K562 (cell line): ENCODE measurements around the gene EMX2. TPM values are rescaled to one million over a fixed set of nuclear protein-coding genes. Genes with fewer than 3 reads are reported as not detected.

Experiments
- ATAC-seq: fragments of 200-7000 bp; cut with Tn5 transposase; 3 replicates; pipeline ENCODE4 v1.9.1; 2020; ENCODE audit warnings: moderate library complexity
- BruUV-seq: library from RNA; stranded (reverse); fragments of 400-500 nt; replicated peaks from 2 replicates; lab custom pipeline; 2021; lab: Mats Ljungman, UMichigan
- CTCF ChIA-PET: fragments of 300-600 bp; formaldehyde crosslinking; extraction: SDS; loops from one replicate; lab custom pipeline; 2021; ENCODE audit warnings: low intra/inter-chr PET ratio; lab: Yijun Ruan, JAX
- POLR2A ChIA-PET: fragments of 300-600, 350-650 bp; sonication (Branson Sonifier 250); formaldehyde crosslinking; extraction: SDS; loops from one replicate; lab custom pipeline; 2021; ENCODE audit warnings: antibody characterized with exemption, inconsistent platforms; lab: Yijun Ruan, JAX
- DNase-seq, 4 experiments: peaks; one replicate each; pipeline versions ENCODE4 v3.0.0 to v3.0.0-alpha.2; 2011 to 2018; ENCODE audit warnings: low spot score in 3 of 4, mixed read lengths in 3 of 4; ENCODE audit errors: extremely low read depth in 1 of 4
- FAIRE-seq: peaks from 2 replicates; lab custom pipeline; 2011; peaks lifted over from hg19 to GRCh38; lab: Jason Lieb, UNC
- H2AFZ ChIP-seq: 2 replicates; pipeline ENCODE4 v1.6.0; 2011; ENCODE audit warnings: low read depth, low read length, control low read depth, inconsistent platforms
- H3K27ac ChIP-seq: fragments of 200-600 bp; 3 replicates; pipeline ENCODE4 v1.8.0; 2011; ENCODE audit warnings: low read depth, mild to moderate bottlenecking, control low read depth, inconsistent platforms, low read length, moderate library complexity, mixed read lengths; ENCODE audit errors: extremely low read depth
- H3K27me3 ChIP-seq, 2 experiments: fragments of 300-600 bp in 1 of 2; 2 replicates in 1 of 2; 3 replicates in 1 of 2; pipeline versions ENCODE4 v1.6.0 to v1.8.0; 2011; ENCODE audit warnings: inconsistent platforms in 2 of 2, low read length in 2 of 2, mild to moderate bottlenecking in 1 of 2, mixed read lengths in 1 of 2, moderate library complexity in 1 of 2; ENCODE audit not compliant: control insufficient read depth in 2 of 2, insufficient read depth in 2 of 2
- H3K36me3 ChIP-seq: fragments of 300-600 bp; 3 replicates; pipeline ENCODE4 v1.8.0; 2011; ENCODE audit warnings: mild to moderate bottlenecking, low read length, inconsistent platforms; ENCODE audit not compliant: control insufficient read depth, insufficient read depth
- H3K4me1 ChIP-seq, 2 experiments: fragments of 200-600 bp in 1 of 2; replicated peaks in 1 of 2; 2 replicates in 1 of 2; 3 replicates in 1 of 2; pipeline versions ENCODE4 v1.5.1 to v1.8.0; 2011; ENCODE audit warnings: inconsistent platforms in 2 of 2, low read length in 2 of 2, mild to moderate bottlenecking in 1 of 2, mixed read lengths in 1 of 2, moderate library complexity in 1 of 2; ENCODE audit not compliant: control insufficient read depth in 2 of 2, insufficient read depth in 2 of 2
- H3K4me2 ChIP-seq: 2 replicates; pipeline ENCODE4 v1.6.1; 2011; ENCODE audit warnings: low read length, control low read depth, inconsistent platforms, mixed read lengths; ENCODE audit not compliant: insufficient read depth
- H3K4me3 ChIP-seq: fragments of 200-600 bp; sonication (generic), shearing (Covaris generic); 2 replicates; pipeline ENCODE4 v1.5.1; 2016; ENCODE audit warnings: control low read depth, inconsistent platforms
- H3K79me2 ChIP-seq: fragments of 200-600 bp; 3 replicates; pipeline ENCODE4 v1.8.0; 2011; ENCODE audit warnings: low read length, inconsistent platforms; ENCODE audit not compliant: control insufficient read depth, insufficient read depth
- H3K9ac ChIP-seq, 2 experiments: 2 replicates each; pipeline versions ENCODE4 v1.6.0 to v1.6.1; 2011; ENCODE audit warnings: low read depth in 2 of 2, low read length in 2 of 2, control low read depth in 1 of 2, inconsistent platforms in 1 of 2, mild to moderate bottlenecking in 1 of 2, mixed read lengths in 1 of 2; ENCODE audit not compliant: insufficient read depth in 1 of 2
- H3K9me1 ChIP-seq: one replicate; pipeline ENCODE4 v1.6.0; 2011; ENCODE audit warnings: inconsistent platforms, mild to moderate bottlenecking, low read length, moderate library complexity; ENCODE audit not compliant: control insufficient read depth, insufficient read depth
- H3K9me3 ChIP-seq: replicated peaks from 2 replicates; pipeline ENCODE4 v1.5.1; 2011; ENCODE audit warnings: low read depth, low read length, inconsistent platforms; ENCODE audit not compliant: control insufficient read depth, insufficient read depth
- H4K20me1 ChIP-seq: replicated peaks from 2 replicates; pipeline ENCODE4 v1.6.1; 2011; ENCODE audit warnings: low read length, inconsistent platforms, mixed read lengths; ENCODE audit not compliant: control insufficient read depth, insufficient read depth
- ATF2 ChIP-seq: sonication (generic); formaldehyde crosslinking; IDR thresholded peaks from 2 replicates; pipeline ENCODE4 v1.8.1; 2022; ENCODE audit warnings: missing genetic modification reagents
- DACH1 ChIP-seq: fragments of 450-650 bp; IDR thresholded peaks from 2 replicates; pipeline ENCODE4 v1.6.1; 2018; ENCODE audit not compliant: partially characterized antibody
- DEAF1 ChIP-seq: fragments of 450-650 bp; formaldehyde crosslinking; IDR thresholded peaks from 2 replicates; pipeline ENCODE4 v1.4.0; 2020; ENCODE audit warnings: mild to moderate bottlenecking, moderate library complexity
- FIP1L1 ChIP-seq: fragments of 200-400 bp; formaldehyde crosslinking; IDR thresholded peaks from 2 replicates; pipeline ENCODE4 v1.6.1; 2018; ENCODE audit warnings: mild to moderate bottlenecking, low read depth, low read length; ENCODE audit not compliant: poor library complexity, severe bottlenecking
- HDAC3 ChIP-seq: fragments of 450-650 bp; IDR thresholded peaks from 2 replicates; pipeline ENCODE4 v1.6.1; 2018; ENCODE audit warnings: borderline replicate concordance, mild to moderate bottlenecking, moderate library complexity; ENCODE audit not compliant: partially characterized antibody
- MAZ ChIP-seq, 2 experiments: fragments of 450-650 bp in 1 of 2; sonication (generic) in 1 of 2; formaldehyde crosslinking; IDR thresholded peaks in 1 of 2; conservative IDR thresholded peaks in 1 of 2; 2 replicates each; pipeline versions ENCODE4 v1.4.0 to v1.5.0; 2020; ENCODE audit warnings: mild to moderate bottlenecking in 1 of 2, missing genetic modification reagents in 1 of 2
- NFIX ChIP-seq: fragments of 250-450 bp; sonication (Bioruptor Pico); IDR thresholded peaks from 2 replicates; pipeline ENCODE4 v1.4.0; 2020; ENCODE audit warnings: low read depth, mild to moderate bottlenecking, moderate library complexity
- SMARCC2 ChIP-seq: fragments of 450-650 bp; IDR thresholded peaks from 2 replicates; pipeline ENCODE4 v1.6.1; 2017; ENCODE audit warnings: antibody characterized with exemption, moderate library complexity, mild to moderate bottlenecking, low read depth
- SMARCE1 ChIP-seq: fragments of 450-650 bp; IDR thresholded peaks from 2 replicates; pipeline ENCODE4 v1.7.1; 2016; ENCODE audit warnings: mild to moderate bottlenecking
- TFAP4 ChIP-seq: sonication (generic); formaldehyde crosslinking; IDR thresholded peaks from 2 replicates; pipeline ENCODE4 v1.8.0; 2022; ENCODE audit warnings: missing genetic modification reagents, mild to moderate bottlenecking, moderate library complexity, borderline replicate concordance
- ZBED1 ChIP-seq: IDR thresholded peaks from 2 replicates; pipeline ENCODE4 v1.6.1; 2014
- ZEB2 ChIP-seq: fragments of 450-650 bp; IDR thresholded peaks from 2 replicates; pipeline ENCODE4 v1.6.1; 2016
- WGBS: fragments of 100-300 bp; shearing (Covaris generic); methylation state at CpG from one replicate; pipeline ENCODE4 v1.1.6; 2016; ENCODE audit warnings: low coverage, mixed read lengths; ENCODE audit not compliant: insufficient coverage; ENCODE audit errors: missing lambda C conversion rate; 5-methylcytosine and 5-hydroxymethylcytosine counted together
- in situ Hi-C: fragments of 300-500 bp; cut with MboI; formaldehyde crosslinking; loops from 4 replicates; pipeline ENCODE4 v1.15.0; 2018; ENCODE audit warnings: inconsistent platforms, mixed read lengths
- intact Hi-C: fragments of 100-400 bp; cut with micrococcal nuclease; formaldehyde crosslinking; loops from 2 replicates; pipeline ENCODE4 v1.14.2; 2022
- polyA plus RNA-seq, 8 experiments: library from polyadenylated mRNA; depleted of rRNA in 4 of 8; stranded (reverse) in 5 of 8; unstranded in 3 of 8; fragments of >200 nt; fragmentation: Nextera tagmentation in 2 of 8; fragmentation: Illumina TruSeq in 1 of 8; extraction: Ambion mirVana in 2 of 8; extraction: Trizol in 1 of 8; gene quantifications; 2 replicates each; pipeline versions ENCODE4 v1.2.1 to v1.2.3, GENCODE V29; 2011 to 2014; ENCODE audit warnings: inconsistent platforms in 1 of 8, missing spikeins in 1 of 8
- total RNA-seq, 7 experiments: library from RNA; depleted of rRNA in 6 of 7; stranded (reverse); fragments of >200 nt in 6 of 7; fragmentation: Illumina TruSeq in 2 of 7; extraction: Trizol in 2 of 7; gene quantifications; 2 replicates each; pipeline versions ENCODE4 v1.2.1 to v1.2.3, GENCODE V29; 2011 to 2021; ENCODE audit warnings: low replicate concordance in 1 of 7
- TF ChIP-seq, protein P1 (sequence below): fragments of 250-450 bp; sonication (Bioruptor Pico); IDR thresholded peaks from 2 replicates; pipeline ENCODE4 v1.9.0; 2021; ENCODE audit warnings: mild to moderate bottlenecking
- TF ChIP-seq, protein P2 (sequence below): fragments of 250-450 bp; sonication (Bioruptor Pico); IDR thresholded peaks from 2 replicates; pipeline ENCODE4 v1.8.0; 2022; ENCODE audit warnings: inconsistent platforms, mild to moderate bottlenecking, moderate library complexity, borderline replicate concordance
- TF ChIP-seq, protein P3 (sequence below): fragments of 150-350 bp; conservative IDR thresholded peaks from 2 replicates; pipeline ENCODE4 v1.6.1; 2014; ENCODE audit warnings: low read length

The EMX2 gene
- total and polyA plus RNA-seq, 9 of the 15 experiments (the other 6 are each of a cell fraction or from before 2014, with no cell fraction given) = not detected

- Histone ChIP-seq H3K27me3 (peaks cover 0 to 5% of the 10 kb centered on the region in 2 experiments; a peak in 1 of 5 replicates), H3K9me3 (no peaks in the 10 kb centered on the region), H3K9me1 (no peaks in the 10 kb centered on the region), H2AFZ (no peak overlapping the region), H3K4me2 (no peak overlapping the region), H3K27ac (no peak overlapping the region), H3K9ac (no peak overlapping the region), H3K4me1 (no peaks in the 10 kb centered on the region), H3K4me3 (no peak overlapping the region), H4K20me1 (no peaks in the 10 kb centered on the region), H3K79me2 (no peaks in the 10 kb centered on the region), H3K36me3 (no peaks in the 10 kb centered on the region)
- ChIA-PET CTCF (no interaction called here), POLR2A (no interaction called here)
- no TSS peak for BruUV-seq
- 0% methylated on average over 3 of the region's 7 CpGs for WGBS
- DNase-seq (no peak), ATAC-seq (no peak), FAIRE-seq (no peak)
- in situ Hi-C loops = no loop called here
- intact Hi-C loops = no loop called here
- TF ChIP-seq SMARCC2 (no peak), HDAC3 (no peak), NFIX (no peak), SMARCE1 (no peak), FIP1L1 (no peak), DEAF1 (CRISPR knock-in tag) (no peak), ZBED1 (no peak), TFAP4 (no peak), ZEB2 (no peak), ATF2 (CRISPR knock-in tag) (no peak), MAZ (CRISPR knock-in tag; conservative IDR thresholded peaks at IDR 0.05 in 1 of 2, IDR thresholded peaks at IDR 0.05 in 1 of 2) (no peak), DACH1 (no peak)
- TF ChIP-seq, protein P1, sequence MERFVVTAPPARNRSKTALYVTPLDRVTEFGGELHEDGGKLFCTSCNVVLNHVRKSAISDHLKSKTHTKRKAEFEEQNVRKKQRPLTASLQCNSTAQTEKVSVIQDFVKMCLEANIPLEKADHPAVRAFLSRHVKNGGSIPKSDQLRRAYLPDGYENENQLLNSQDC (CRISPR knock-in tag) = no peak
- TF ChIP-seq, protein P2, sequence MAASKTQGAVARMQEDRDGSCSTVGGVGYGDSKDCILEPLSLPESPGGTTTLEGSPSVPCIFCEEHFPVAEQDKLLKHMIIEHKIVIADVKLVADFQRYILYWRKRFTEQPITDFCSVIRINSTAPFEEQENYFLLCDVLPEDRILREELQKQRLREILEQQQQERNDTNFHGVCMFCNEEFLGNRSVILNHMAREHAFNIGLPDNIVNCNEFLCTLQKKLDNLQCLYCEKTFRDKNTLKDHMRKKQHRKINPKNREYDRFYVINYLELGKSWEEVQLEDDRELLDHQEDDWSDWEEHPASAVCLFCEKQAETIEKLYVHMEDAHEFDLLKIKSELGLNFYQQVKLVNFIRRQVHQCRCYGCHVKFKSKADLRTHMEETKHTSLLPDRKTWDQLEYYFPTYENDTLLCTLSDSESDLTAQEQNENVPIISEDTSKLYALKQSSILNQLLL (CRISPR knock-in tag) = no peak
- TF ChIP-seq, protein P3, sequence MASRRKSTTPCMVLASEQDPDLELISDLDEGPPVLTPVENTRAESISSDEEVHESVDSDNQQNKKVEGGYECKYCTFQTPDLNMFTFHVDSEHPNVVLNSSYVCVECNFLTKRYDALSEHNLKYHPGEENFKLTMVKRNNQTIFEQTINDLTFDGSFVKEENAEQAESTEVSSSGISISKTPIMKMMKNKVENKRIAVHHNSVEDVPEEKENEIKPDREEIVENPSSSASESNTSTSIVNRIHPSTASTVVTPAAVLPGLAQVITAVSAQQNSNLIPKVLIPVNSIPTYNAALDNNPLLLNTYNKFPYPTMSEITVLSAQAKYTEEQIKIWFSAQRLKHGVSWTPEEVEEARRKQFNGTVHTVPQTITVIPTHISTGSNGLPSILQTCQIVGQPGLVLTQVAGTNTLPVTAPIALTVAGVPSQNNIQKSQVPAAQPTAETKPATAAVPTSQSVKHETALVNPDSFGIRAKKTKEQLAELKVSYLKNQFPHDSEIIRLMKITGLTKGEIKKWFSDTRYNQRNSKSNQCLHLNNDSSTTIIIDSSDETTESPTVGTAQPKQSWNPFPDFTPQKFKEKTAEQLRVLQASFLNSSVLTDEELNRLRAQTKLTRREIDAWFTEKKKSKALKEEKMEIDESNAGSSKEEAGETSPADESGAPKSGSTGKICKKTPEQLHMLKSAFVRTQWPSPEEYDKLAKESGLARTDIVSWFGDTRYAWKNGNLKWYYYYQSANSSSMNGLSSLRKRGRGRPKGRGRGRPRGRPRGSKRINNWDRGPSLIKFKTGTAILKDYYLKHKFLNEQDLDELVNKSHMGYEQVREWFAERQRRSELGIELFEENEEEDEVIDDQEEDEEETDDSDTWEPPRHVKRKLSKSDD = no peak
These were observed 19.7 kb downstream of the EMX2 start for GRCh38 chr10:117562220-117562619.
